H1 (cell line): ENCODE results near the gene ZNF618. TPM values are rescaled to one million over a fixed set of nuclear protein-coding genes. Genes with fewer than 3 reads are reported as not detected.

Experiments used
- NRF1 ChIP-seq: IDR thresholded peaks from 2 replicates; pipeline ENCODE4 v1.6.1; 2011; ENCODE audit warnings: mild to moderate bottlenecking, low read depth, low read length, improper control_type of control experiment
- RAD21 ChIP-seq, 2 experiments: IDR thresholded peaks in 1 of 2; conservative IDR thresholded peaks in 1 of 2; 2 replicates each; pipeline ENCODE4 v1.6.1; 2011; ENCODE audit warnings: low read depth in 2 of 2, low read length in 2 of 2, improper control_type of control experiment in 1 of 2, inconsistent platforms in 1 of 2, mild to moderate bottlenecking in 1 of 2, moderate library complexity in 1 of 2
- polyA plus RNA-seq, 7 experiments: library from polyadenylated mRNA; depleted of rRNA in 3 of 7; stranded (reverse) in 5 of 7; unstranded in 2 of 7; fragments of >200 nt in 5 of 7; fragments of 200-250 nt in 2 of 7; gene quantifications; 1 replicate in 5 of 7; 2 replicates in 1 of 7; 4 replicates in 1 of 7; pipeline versions ENCODE4 v1.2.1 to v1.2.3, GENCODE V29; 2011 to 2013; ENCODE audit warnings: missing spikeins in 2 of 7, mixed read lengths in 2 of 7
- total RNA-seq: library from RNA; stranded (reverse); fragmentation: NEBNext Ultra II Directional; extraction: Animal tissue kit (Norgen Biotek cat#: 25700); gene quantifications from 2 replicates; pipeline ENCODE4 v1.2.1, GENCODE V29; 2021

Gene ZNF618
- total and polyA plus RNA-seq, 2 of the 8 experiments (the other 6 are each of a cell fraction or from before 2014, with no cell fraction given): 9.6 to 28.5 TPM

DNA sequence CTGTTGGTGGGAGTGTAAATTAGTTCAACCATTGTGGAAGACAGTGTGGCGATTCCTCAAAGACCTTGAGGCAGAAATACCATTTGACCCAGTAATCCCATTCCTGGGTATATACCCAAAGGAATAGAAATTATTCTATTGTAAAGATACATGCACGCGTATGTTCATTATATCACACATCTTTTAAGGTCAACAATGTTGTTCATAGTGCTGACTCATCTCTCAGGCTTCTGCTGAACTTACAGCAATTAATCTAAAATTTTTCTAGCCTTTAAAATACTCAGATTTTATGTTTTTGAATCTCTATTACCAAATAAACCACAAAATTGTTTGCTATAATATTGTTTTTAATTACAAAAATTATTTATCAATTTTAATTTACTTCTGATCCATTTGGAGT lies 38.8 kb upstream of the ZNF618 start (continued):
- TF ChIP-seq RAD21 (IDR thresholded peaks at IDR 0.05 in 1 of 2, conservative IDR thresholded peaks at IDR 0.05 in 1 of 2; ENCODE audit: low read depth in 2 of 2, low read length in 2 of 2): no peak
- TF ChIP-seq NRF1: no peak
